Activated T-helper 1 cell treated with Interleukin-2 at 50 U/mL for 16 hours (primary cell): ENCODE data around the gene FAXC.
A peak's percentile ranks its signal among the peaks of the same experiment; 100 is the strongest.
"Not testable (repeated sequence)": the region's sequence is repeated elsewhere in the genome, so short reads cannot be mapped to it uniquely, and the experiment has no call there.

Experiments
- DNase-seq: peaks from one replicate; pipeline ENCODE4 v3.0.0-alpha.2; 2020; ENCODE audit warnings: low read depth

FAXC gene

GRCh38 chr6:99341862-99342455, 7.5 kb downstream of the FAXC start:
- no peak for DNase-seq

GRCh38 chr6:99338188-99338587, 11.3 kb downstream of the FAXC start:
- no peak for DNase-seq

- not testable (repeated sequence) for DNase-seq
Observed at GRCh38 chr6:99335298-99335697, 14.2 kb downstream of the FAXC start.

- DNase-seq: no peak
Observed at GRCh38 chr6:99334526-99335127, 14.8 kb downstream of the FAXC start.

GRCh38 chr6:99333068-99333467, 16.4 kb downstream of the FAXC start:
- DNase-seq: no peak

- no peak for DNase-seq
Observed at GRCh38 chr6:99331531-99331930, 17.9 kb downstream of the FAXC start.

GRCh38 chr6:99330159-99330558, 19.3 kb downstream of the FAXC start:
- DNase-seq: peak; percentile 16

GRCh38 chr6:99324996-99325395, 24.5 kb downstream of the FAXC start:
- no peak for DNase-seq

- DNase-seq: no peak
Observed at GRCh38 chr6:99318566-99318965, 30.9 kb downstream of the FAXC start.

- no peak for DNase-seq
Observed at GRCh38 chr6:99312354-99312753, 37.1 kb downstream of the FAXC start.

GRCh38 chr6:99310553-99310952, 38.9 kb downstream of the FAXC start:
- DNase-seq: no peak

- no peak for DNase-seq
Observed at GRCh38 chr6:99309557-99309956, 39.9 kb downstream of the FAXC start.

GRCh38 chr6:99308788-99309187, 40.7 kb downstream of the FAXC start:
- no peak for DNase-seq

- DNase-seq: no peak
Observed at GRCh38 chr6:99307295-99307907, 42.1 kb downstream of the FAXC start.

GRCh38 chr6:99306341-99306740, 43.1 kb downstream of the FAXC start:
- DNase-seq: no peak

- DNase-seq: no peak
Observed at GRCh38 chr6:99305021-99305554, 44.4 kb downstream of the FAXC start.

- DNase-seq: no peak
Observed at GRCh38 chr6:99297415-99297814, 52.1 kb downstream of the FAXC start.

- no peak for DNase-seq
Observed at GRCh38 chr6:99297006-99297405, 52.5 kb downstream of the FAXC start.

GRCh38 chr6:99296261-99296660, 53.2 kb downstream of the FAXC start:
- DNase-seq: no peak

- no peak for DNase-seq
Observed at GRCh38 chr6:99295276-99295675, 54.2 kb downstream of the FAXC start.

- DNase-seq: no peak
Observed at GRCh38 chr6:99294786-99295185, 54.7 kb downstream of the FAXC start.

- no peak for DNase-seq
Observed at GRCh38 chr6:99289701-99290100, 59.8 kb downstream of the FAXC start.

GRCh38 chr6:99288668-99289067, 60.8 kb downstream of the FAXC start:
- no peak for DNase-seq

- DNase-seq: no peak
Observed at GRCh38 chr6:99287523-99287922, 62.0 kb downstream of the FAXC start.
